K562 (cell line): ENCODE measurements around the gene NCDN. TPM values are rescaled to one million over a fixed set of nuclear protein-coding genes. Genes with fewer than 3 reads are reported as not detected.

Experiments used
- DDX20 ChIP-seq: fragments of 450-650 bp; IDR thresholded peaks from 2 replicates; pipeline ENCODE4 v1.6.1; 2016; ENCODE audit warnings: missing genetic modification characterization, low read depth, mild to moderate bottlenecking, missing compliant biosample characterization, moderate library complexity
- ELF4 ChIP-seq: fragments of 450-650 bp; formaldehyde crosslinking; IDR thresholded peaks from 2 replicates; pipeline ENCODE4 v1.4.0; 2022; ENCODE audit warnings: missing genetic modification characterization
- EWSR1 ChIP-seq: fragments of 450-650 bp; IDR thresholded peaks from 2 replicates; pipeline ENCODE4 v1.6.1; 2018; ENCODE audit warnings: borderline replicate concordance, mild to moderate bottlenecking, low read depth, moderate library complexity; ENCODE audit not compliant: partially characterized antibody
- POLR3G ChIP-seq: IDR thresholded peaks from 2 replicates; pipeline ENCODE4 v1.6.1; 2011; ENCODE audit not compliant: insufficient read length, insufficient replicate concordance; ENCODE audit errors: extremely low read depth
- SMAD4 ChIP-seq: fragments of 250-450 bp; sonication (Bioruptor Pico); conservative IDR thresholded peaks from 2 replicates; pipeline ENCODE4 v1.8.0; 2021; ENCODE audit warnings: inconsistent platforms, mild to moderate bottlenecking, moderate library complexity
- TAF1 ChIP-seq: IDR thresholded peaks from 2 replicates; pipeline ENCODE4 v1.6.1; 2011; ENCODE audit warnings: mild to moderate bottlenecking, low read length, moderate library complexity; ENCODE audit not compliant: insufficient read depth, control insufficient read depth, severe bottlenecking; ENCODE audit errors: extremely low read depth
- ZNF133 ChIP-seq: fragments of 250-450 bp; sonication (Bioruptor Pico); IDR thresholded peaks from 2 replicates; pipeline ENCODE4 v1.4.0; 2020; ENCODE audit warnings: mild to moderate bottlenecking
- ZNF134 ChIP-seq: fragments of 250-450 bp; sonication (Bioruptor Pico); conservative IDR thresholded peaks from 2 replicates; pipeline ENCODE4 v1.4.0; 2020
- ZNF212 ChIP-seq: fragments of 450-650 bp; formaldehyde crosslinking; IDR thresholded peaks from 2 replicates; pipeline ENCODE4 v1.4.0; 2020; ENCODE audit warnings: mild to moderate bottlenecking
- ZNF449 ChIP-seq: fragments of 250-450 bp; sonication (Bioruptor Pico); IDR thresholded peaks from 2 replicates; pipeline ENCODE4 v1.8.0; 2022; ENCODE audit warnings: moderate library complexity, mild to moderate bottlenecking, inconsistent platforms
- polyA plus RNA-seq, 8 experiments: library from polyadenylated mRNA; depleted of rRNA in 4 of 8; stranded (reverse) in 5 of 8; unstranded in 3 of 8; fragments of >200 nt; fragmentation: Nextera tagmentation in 2 of 8; fragmentation: Illumina TruSeq in 1 of 8; extraction: Ambion mirVana in 2 of 8; extraction: Trizol in 1 of 8; gene quantifications; 2 replicates each; pipeline versions ENCODE4 v1.2.1 to v1.2.3, GENCODE V29; 2011 to 2014; ENCODE audit warnings: inconsistent platforms in 1 of 8, missing spikeins in 1 of 8
- total RNA-seq, 7 experiments: library from RNA; depleted of rRNA in 6 of 7; stranded (reverse); fragments of >200 nt in 6 of 7; fragmentation: Illumina TruSeq in 2 of 7; extraction: Trizol in 2 of 7; gene quantifications; 2 replicates each; pipeline versions ENCODE4 v1.2.1 to v1.2.3, GENCODE V29; 2011 to 2021; ENCODE audit warnings: low replicate concordance in 1 of 7
- TF ChIP-seq, protein P1 (sequence below): fragments of 450-650 bp; IDR thresholded peaks from 2 replicates; pipeline ENCODE4 v1.7.1; 2018; ENCODE audit warnings: mild to moderate bottlenecking, low read depth; ENCODE audit not compliant: partially characterized antibody
- TF ChIP-seq, protein P2 (sequence below): fragments of 450-650 bp; IDR thresholded peaks from 2 replicates; pipeline ENCODE4 v1.7.0; 2016; ENCODE audit warnings: borderline replicate concordance

The NCDN gene
- total and polyA plus RNA-seq, 9 of the 15 experiments (the other 6 are each of a cell fraction or from before 2014, with no cell fraction given), result 1.9 to 35.1 (median 10.7) TPM

- TF ChIP-seq, protein P1, sequence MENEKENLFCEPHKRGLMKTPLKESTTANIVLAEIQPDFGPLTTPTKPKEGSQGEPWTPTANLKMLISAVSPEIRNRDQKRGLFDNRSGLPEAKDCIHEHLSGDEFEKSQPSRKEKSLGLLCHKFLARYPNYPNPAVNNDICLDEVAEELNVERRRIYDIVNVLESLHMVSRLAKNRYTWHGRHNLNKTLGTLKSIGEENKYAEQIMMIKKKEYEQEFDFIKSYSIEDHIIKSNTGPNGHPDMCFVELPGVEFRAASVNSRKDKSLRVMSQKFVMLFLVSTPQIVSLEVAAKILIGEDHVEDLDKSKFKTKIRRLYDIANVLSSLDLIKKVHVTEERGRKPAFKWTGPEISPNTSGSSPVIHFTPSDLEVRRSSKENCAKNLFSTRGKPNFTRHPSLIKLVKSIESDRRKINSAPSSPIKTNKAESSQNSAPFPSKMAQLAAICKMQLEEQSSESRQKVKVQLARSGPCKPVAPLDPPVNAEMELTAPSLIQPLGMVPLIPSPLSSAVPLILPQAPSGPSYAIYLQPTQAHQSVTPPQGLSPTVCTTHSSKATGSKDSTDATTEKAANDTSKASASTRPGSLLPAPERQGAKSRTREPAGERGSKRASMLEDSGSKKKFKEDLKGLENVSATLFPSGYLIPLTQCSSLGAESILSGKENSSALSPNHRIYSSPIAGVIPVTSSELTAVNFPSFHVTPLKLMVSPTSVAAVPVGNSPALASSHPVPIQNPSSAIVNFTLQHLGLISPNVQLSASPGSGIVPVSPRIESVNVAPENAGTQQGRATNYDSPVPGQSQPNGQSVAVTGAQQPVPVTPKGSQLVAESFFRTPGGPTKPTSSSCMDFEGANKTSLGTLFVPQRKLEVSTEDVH, result peak; percentile 53
- TF ChIP-seq ZNF449 (CRISPR knock-in tag) (no peak), POLR3G (no peak), ZNF133 (CRISPR knock-in tag) (0 out of 2 replicates have a peak, but pooled peaks have one; percentile 18), TAF1 (peak; percentile 40), ELF4 (no peak), ZNF212 (CRISPR knock-in tag) (no peak), SMAD4 (CRISPR knock-in tag) (peak; percentile 44), DDX20 (tag) (no peak), ZNF134 (no peak), EWSR1 (no peak)
- TF ChIP-seq, protein P2, sequence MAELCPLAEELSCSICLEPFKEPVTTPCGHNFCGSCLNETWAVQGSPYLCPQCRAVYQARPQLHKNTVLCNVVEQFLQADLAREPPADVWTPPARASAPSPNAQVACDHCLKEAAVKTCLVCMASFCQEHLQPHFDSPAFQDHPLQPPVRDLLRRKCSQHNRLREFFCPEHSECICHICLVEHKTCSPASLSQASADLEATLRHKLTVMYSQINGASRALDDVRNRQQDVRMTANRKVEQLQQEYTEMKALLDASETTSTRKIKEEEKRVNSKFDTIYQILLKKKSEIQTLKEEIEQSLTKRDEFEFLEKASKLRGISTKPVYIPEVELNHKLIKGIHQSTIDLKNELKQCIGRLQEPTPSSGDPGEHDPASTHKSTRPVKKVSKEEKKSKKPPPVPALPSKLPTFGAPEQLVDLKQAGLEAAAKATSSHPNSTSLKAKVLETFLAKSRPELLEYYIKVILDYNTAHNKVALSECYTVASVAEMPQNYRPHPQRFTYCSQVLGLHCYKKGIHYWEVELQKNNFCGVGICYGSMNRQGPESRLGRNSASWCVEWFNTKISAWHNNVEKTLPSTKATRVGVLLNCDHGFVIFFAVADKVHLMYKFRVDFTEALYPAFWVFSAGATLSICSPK, result no peak
Measured at GRCh38 chr1:35557118-35557610, 435 bp upstream of the NCDN start, which contains the start of gene KIAA0319L (continued).
